CD14-positive monocyte (primary cell): ENCODE data around the gene FNIP2. TPM values are rescaled to one million over a fixed set of nuclear protein-coding genes. Genes with fewer than 3 reads are reported as not detected.
"Not testable (repeated sequence)": the region's sequence is repeated elsewhere in the genome, so short reads cannot be mapped to it uniquely, and the experiment has no call there.

Experiments
- DNase-seq, 3 donors: peaks; one replicate each; pipeline ENCODE4 v3.0.0-alpha.2; 2011 to 2022
- H2AFZ ChIP-seq: 2 replicates; pipeline ENCODE4 v1.6.0; 2012; ENCODE audit warnings: mild to moderate bottlenecking, low read depth, low read length, inconsistent platforms; ENCODE audit not compliant: insufficient read depth, poor library complexity, severe bottlenecking
- H3K27ac ChIP-seq, 2 donors: 1 replicate in 1 of 2; 2 replicates in 1 of 2; pipeline ENCODE4 v1.5.1; 2012 to 2013; ENCODE audit warnings: low read length in 2 of 2, control low read depth in 1 of 2, inconsistent platforms in 1 of 2, low read depth in 1 of 2, mild to moderate bottlenecking in 1 of 2
- H3K27me3 ChIP-seq, 2 donors: one replicate each; pipeline versions ENCODE4 v1.6.0 to v1.6.1; 2011 to 2013; ENCODE audit warnings: low read length in 2 of 2; ENCODE audit not compliant: control insufficient read depth in 2 of 2, insufficient read depth in 2 of 2
- H3K36me3 ChIP-seq, 2 donors: replicated peaks in 1 of 2; 1 replicate in 1 of 2; 2 replicates in 1 of 2; pipeline versions ENCODE4 v1.5.1 to v1.6.1; 2012 to 2013; ENCODE audit warnings: low read length in 2 of 2, control low read depth in 1 of 2, inconsistent platforms in 1 of 2, mild to moderate bottlenecking in 1 of 2; ENCODE audit not compliant: insufficient read depth in 2 of 2, control insufficient read depth in 1 of 2
- H3K4me1 ChIP-seq, 2 donors: 1 replicate in 1 of 2; 2 replicates in 1 of 2; pipeline versions ENCODE4 v1.5.1 to v1.6.1; 2012 to 2013; ENCODE audit warnings: low read length in 2 of 2, control low read depth in 1 of 2, inconsistent platforms in 1 of 2, mild to moderate bottlenecking in 1 of 2, moderate library complexity in 1 of 2; ENCODE audit not compliant: insufficient read depth in 2 of 2, control insufficient read depth in 1 of 2
- H3K4me2 ChIP-seq: replicated peaks from 2 replicates; pipeline ENCODE3; 2012; ENCODE audit warnings: low read length, moderate library complexity, mild to moderate bottlenecking; ENCODE audit not compliant: poor library complexity, severe bottlenecking; ENCODE audit errors: extremely low read depth
- H3K4me3 ChIP-seq, 3 experiments: fragments of 200-600 bp in 1 of 3; sonication (generic) in 1 of 3; replicated peaks in 1 of 3; 1 replicate in 2 of 3; 2 replicates in 1 of 3; pipeline ENCODE4 v1.5.1; 2011 to 2013; ENCODE audit warnings: low read length in 3 of 3, mild to moderate bottlenecking in 3 of 3, control low read depth in 2 of 3, low read depth in 2 of 3, inconsistent platforms in 1 of 3, moderate library complexity in 1 of 3
- H3K79me2 ChIP-seq: 2 replicates; pipeline ENCODE4 v1.6.0; 2012; ENCODE audit warnings: mild to moderate bottlenecking, control low read depth, inconsistent platforms, low read length, moderate library complexity; ENCODE audit not compliant: insufficient read depth
- H3K9ac ChIP-seq: 2 replicates; pipeline ENCODE4 v1.6.0; 2017; ENCODE audit warnings: low read length, mild to moderate bottlenecking; ENCODE audit not compliant: insufficient read depth, poor library complexity, severe bottlenecking
- H3K9me3 ChIP-seq, 2 donors: replicated peaks in 1 of 2; 1 replicate in 1 of 2; 2 replicates in 1 of 2; pipeline versions ENCODE4 v1.5.1 to v1.6.1; 2012 to 2013; ENCODE audit warnings: low read length in 2 of 2, control low read depth in 1 of 2; ENCODE audit not compliant: control insufficient read depth in 1 of 2, insufficient read depth in 1 of 2
- H4K20me1 ChIP-seq: 2 replicates; pipeline ENCODE4 v1.6.0; 2012; ENCODE audit warnings: mild to moderate bottlenecking, low read length, control low read depth, moderate library complexity; ENCODE audit not compliant: insufficient read depth
- H3K27ac Mint-ChIP-seq, 7 donors: one replicate each; pipeline ENCODE4 v1.8.0; 2020; ENCODE audit warnings: mild to moderate bottlenecking in 7 of 7, mixed read lengths in 7 of 7, moderate library complexity in 6 of 7, inconsistent platforms in 2 of 7
- H3K27me3 Mint-ChIP-seq, 3 donors: one replicate each; pipeline ENCODE4 v1.8.0; 2021 to 2022; ENCODE audit warnings: low read depth in 3 of 3, mild to moderate bottlenecking in 3 of 3, mixed read lengths in 3 of 3, moderate library complexity in 3 of 3, inconsistent platforms in 1 of 3
- H3K36me3 Mint-ChIP-seq, 2 donors: one replicate each; pipeline ENCODE4 v1.8.0; 2020; ENCODE audit warnings: mixed read lengths in 2 of 2, inconsistent platforms in 1 of 2, mild to moderate bottlenecking in 1 of 2
- H3K4me1 Mint-ChIP-seq: one replicate; pipeline ENCODE4 v1.8.0; 2020; ENCODE audit warnings: mild to moderate bottlenecking, mixed read lengths
- H3K4me3 Mint-ChIP-seq, 2 donors: one replicate each; pipeline ENCODE4 v1.8.0; 2020; ENCODE audit warnings: mild to moderate bottlenecking in 2 of 2, mixed read lengths in 2 of 2, moderate library complexity in 1 of 2
- H3K9me3 Mint-ChIP-seq, 7 donors: one replicate each; pipeline ENCODE4 v1.8.0; 2020 to 2022; ENCODE audit warnings: mixed read lengths in 7 of 7, mild to moderate bottlenecking in 6 of 7, moderate library complexity in 6 of 7, inconsistent platforms in 2 of 7
- CTCF ChIP-seq: fragments of 200-600 bp; IDR thresholded peaks from one replicate; pipeline ENCODE4 v1.8.0; 2022; ENCODE audit warnings: antibody characterized with exemption, mild to moderate bottlenecking
- WGBS: methylation state at CpG from one replicate; pipeline ENCODE4 v1.1.5; 2013; ENCODE audit warnings: missing lambda C conversion rate; ENCODE audit not compliant: insufficient coverage; 5-methylcytosine and 5-hydroxymethylcytosine counted together
- intact Hi-C, 2 donors: fragments of 100-400 bp; cut with micrococcal nuclease; formaldehyde crosslinking; loops; one replicate each; pipeline versions ENCODE4 v1.15.0 to v1.15.1; 2023
- polyA plus RNA-seq, 3 donors: library from polyadenylated mRNA; depleted of rRNA in 1 of 3; unstranded in 2 of 3; stranded (reverse) in 1 of 3; fragments of 300-500 nt in 2 of 3; fragments of >200 nt in 1 of 3; fragmentation: Illumina TruSeq in 2 of 3; gene quantifications; 1 replicate in 2 of 3; 2 replicates in 1 of 3; pipeline ENCODE4 v1.2.3, GENCODE V29; 2012 to 2021

FNIP2 gene
- polyA plus RNA-seq, 3 donors = 3.5 to 7.7 (median 5.7) TPM

- H3K27me3 ChIP-seq = no peaks in the 10 kb centered on the region
- no peak for DNase-seq
- Mint-ChIP-seq H3K27ac (no peak overlapping the region), H3K27me3 (no peaks in the 10 kb centered on the region), H3K9me3 (peaks cover 0 to 10% (median 5%) of the 10 kb centered on the region in 7 donors), H3K36me3 (peaks cover 61 to 74% of the 10 kb centered on the region in 2 donors), H3K4me3 (no peak overlapping the region), H3K4me1 (peaks cover under 1% of the 10 kb centered on the region)
- H3K9me3 ChIP-seq = no peaks in the 10 kb centered on the region
- no peak for TF ChIP-seq CTCF
- H3K4me3 ChIP-seq = no peak overlapping the region
- intact Hi-C loops = no loop called here
- H3K36me3 ChIP-seq = peaks cover 33 to 79% of the 10 kb centered on the region in 2 donors
- no CpG with 5 or more reads among the region's 1 CpG for WGBS
- no peaks in the 10 kb centered on the region for H3K4me1 ChIP-seq
- no peak overlapping the region for H3K9ac ChIP-seq
- no peak overlapping the region for H3K4me2 ChIP-seq
- no peaks in the 10 kb centered on the region for H4K20me1 ChIP-seq
- H3K27ac ChIP-seq = no peak overlapping the region
- no peak overlapping the region for H2AFZ ChIP-seq
- no peaks in the 10 kb centered on the region for H3K79me2 ChIP-seq
Measured at GRCh38 chr4:158875455-158875854, 106.6 kb downstream of the FNIP2 start.

- Histone ChIP-seq H3K9me3 (peaks cover 0 to 4% of the 10 kb centered on the region in 2 donors), H3K36me3 (peaks cover 20 to 70% of the 10 kb centered on the region in 2 donors), H3K27me3 (no peaks in the 10 kb centered on the region), H3K4me1 (no peaks in the 10 kb centered on the region), H3K27ac (no peak overlapping the region), H3K4me3 (no peak overlapping the region), H2AFZ (no peak overlapping the region), H3K79me2 (no peaks in the 10 kb centered on the region), H3K9ac (no peak overlapping the region), H4K20me1 (no peaks in the 10 kb centered on the region), H3K4me2 (no peak overlapping the region)
- peaks cover 7 to 22% (median 15%) of the 10 kb centered on the region in 7 donors for H3K9me3 Mint-ChIP-seq
- intact Hi-C loops = no loop called here
- DNase-seq = no peak
- TF ChIP-seq CTCF = no peak
- 100% methylated on average over 4 of the region's 4 CpGs for WGBS
- peaks cover 58 to 74% of the 10 kb centered on the region in 2 donors for H3K36me3 Mint-ChIP-seq
- H3K4me1 Mint-ChIP-seq = no peaks in the 10 kb centered on the region
- H3K27me3 Mint-ChIP-seq = peaks cover 0 to 2% (median 0%) of the 10 kb centered on the region in 3 donors
- no peak overlapping the region for H3K27ac Mint-ChIP-seq
- no peak overlapping the region for H3K4me3 Mint-ChIP-seq
Measured at GRCh38 chr4:158877069-158877468, 108.2 kb downstream of the FNIP2 start.

GRCh38 chr4:158882142-158882541 is 113.3 kb downstream of the FNIP2 start:
- DNase-seq, H3K4me1 Mint-ChIP-seq, H3K4me3 ChIP-seq, H3K27ac Mint-ChIP-seq, H3K4me3 Mint-ChIP-seq, H3K9ac ChIP-seq, H3K27me3 Mint-ChIP-seq, H3K4me2 ChIP-seq, H3K27me3 ChIP-seq, H2AFZ ChIP-seq, H3K79me2 ChIP-seq, H3K9me3 ChIP-seq, H4K20me1 ChIP-seq, H3K4me1 ChIP-seq, intact Hi-C loops, H3K27ac ChIP-seq: not testable (repeated sequence)
- Mint-ChIP-seq H3K36me3 (peaks cover 48 to 62% of the 10 kb centered on the region in 2 donors), H3K9me3 (peaks cover 7 to 27% (median 15%) of the 10 kb centered on the region in 7 donors)
- peaks cover 19 to 45% of the 10 kb centered on the region in 2 donors for H3K36me3 ChIP-seq
- no CpG with 5 or more reads among the region's 30 CpGs for WGBS
